Stimulated activated CD4-positive, alpha-beta T cell treated with anti-CD3 and anti-CD28 coated beads, Interleukin-12 subunit alpha, Interleukin-12 subunit beta, amount 100 ng/mL, for 4 hours (primary cell): ENCODE data around the gene CAMSAP1.

Experiments
- DNase-seq: peaks from one replicate; pipeline ENCODE4 v3.0.0-alpha.2; 2020

Gene CAMSAP1

GRCh38 chr9:135939351-135940265 is 32.3 kb upstream of the CAMSAP1 start:
- peak; percentile 11 for DNase-seq

GRCh38 chr9:135937521-135938489 is 30.5 kb upstream of the CAMSAP1 start:
- DNase-seq: no peak

GRCh38 chr9:135933114-135933513 is 25.8 kb upstream of the CAMSAP1 start:
- DNase-seq: no peak

DNA sequence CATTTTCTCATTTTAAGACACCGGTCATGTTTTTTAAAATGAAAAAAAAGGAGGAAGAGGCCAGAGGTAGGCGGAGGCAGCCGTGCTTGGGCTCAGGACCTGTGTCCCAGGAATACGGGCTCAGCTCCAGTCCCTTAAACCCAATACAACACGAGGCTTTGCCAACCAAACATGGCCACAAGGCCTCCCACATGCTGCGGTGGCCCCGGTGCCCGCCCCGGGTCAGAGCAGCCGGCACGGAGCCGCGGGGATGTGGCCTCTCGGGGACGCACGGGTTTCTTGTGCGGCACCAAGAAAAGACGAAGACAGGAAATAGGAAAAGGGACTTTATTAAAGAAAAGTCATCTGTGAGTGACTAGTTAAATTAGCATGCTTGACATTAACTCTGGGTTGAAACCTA is 25.3 kb upstream of the CAMSAP1 start:
- DNase-seq: no peak

GRCh38 chr9:135931349-135931820 is 24.0 kb upstream of the CAMSAP1 start:
- DNase-seq: no peak

- no peak for DNase-seq
These were observed 23.4 kb upstream of the CAMSAP1 start for GRCh38 chr9:135930446-135931345.

DNA sequence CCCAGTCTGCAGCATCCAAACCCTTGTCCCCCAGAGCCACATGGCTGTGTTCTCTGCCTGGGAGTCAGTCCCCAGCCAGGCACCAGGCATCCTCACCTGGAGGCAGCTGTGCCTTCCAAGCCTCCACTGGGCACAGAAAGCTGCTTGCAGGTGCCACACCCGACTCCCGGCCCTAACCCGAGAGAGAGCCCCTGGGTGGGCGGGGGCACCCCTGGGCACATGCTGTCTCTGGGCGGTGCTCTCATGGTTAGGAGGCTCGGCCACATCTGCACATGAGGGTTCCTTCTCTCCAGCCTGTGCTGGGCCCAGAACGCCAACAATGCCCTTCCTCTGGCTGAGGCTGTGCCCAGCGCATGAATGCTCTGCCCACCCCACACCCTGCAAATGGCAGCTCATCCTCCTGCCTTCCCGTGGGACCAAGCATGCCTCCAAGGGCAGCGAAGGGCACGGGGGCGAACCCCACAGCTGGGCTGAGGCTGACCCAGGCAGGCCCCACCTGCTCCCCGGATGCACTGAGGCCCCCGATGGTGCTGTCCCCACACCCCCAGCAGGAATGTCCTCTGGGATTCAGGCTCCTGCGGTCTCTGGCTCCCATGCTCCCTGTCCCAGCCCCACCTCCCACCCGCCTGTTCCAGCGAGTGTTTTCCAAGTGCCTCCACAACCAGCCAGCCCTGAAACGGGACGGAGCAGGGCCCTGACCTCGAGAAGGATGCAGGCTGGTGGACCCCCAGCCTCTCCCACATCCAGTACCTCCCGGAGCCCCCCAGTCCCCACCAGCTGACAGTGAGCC is 22.5 kb upstream of the CAMSAP1 start:
- no peak for DNase-seq

DNA sequence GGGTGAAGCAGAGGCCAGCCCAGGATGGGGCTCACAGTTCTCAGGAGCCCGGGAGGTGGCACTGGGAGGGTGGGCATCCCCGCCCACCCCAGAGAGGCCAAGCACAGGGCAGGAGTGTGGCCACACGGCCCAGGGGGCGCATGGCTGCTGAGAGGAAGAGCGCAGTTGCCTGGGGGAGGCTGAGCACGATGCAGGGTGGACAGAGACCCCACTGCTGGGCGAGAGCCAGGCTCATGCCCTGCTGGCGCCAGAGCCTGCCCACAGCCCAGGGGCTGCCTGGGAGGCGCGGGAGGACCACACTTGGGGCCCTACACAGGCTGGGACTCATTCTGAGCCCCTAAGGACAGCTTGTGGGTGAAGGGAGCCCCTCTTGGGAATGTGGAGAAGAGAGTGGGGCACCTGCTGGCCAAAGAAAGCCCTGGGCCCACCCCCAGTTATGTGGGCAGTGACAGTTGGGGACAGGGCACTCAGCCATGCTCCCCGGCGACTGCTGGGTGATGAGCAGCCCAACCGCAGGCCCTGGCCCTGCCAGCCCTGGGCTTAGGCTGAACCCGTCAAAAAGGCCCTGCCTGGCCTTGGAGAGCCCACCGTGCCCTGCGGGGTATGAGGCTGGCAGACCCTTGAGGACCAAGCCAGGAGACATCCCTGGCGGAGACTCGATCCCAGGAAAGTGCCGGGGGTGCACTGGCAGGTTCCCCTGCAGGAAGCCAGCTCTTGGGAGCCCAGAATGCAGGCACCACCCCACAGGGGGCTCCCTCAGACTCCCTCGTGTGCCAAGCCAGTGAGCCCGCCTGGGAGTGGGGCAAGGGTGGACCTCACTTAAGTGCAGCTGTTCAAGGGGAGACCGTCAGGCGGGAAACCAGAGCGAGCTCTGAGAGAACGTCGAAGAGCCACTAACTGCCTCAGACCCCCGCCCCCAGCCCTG is 21.6 kb upstream of the CAMSAP1 start:
- no peak for DNase-seq

- DNase-seq: no peak
These were observed 20.9 kb upstream of the CAMSAP1 start for GRCh38 chr9:135928074-135928730.

GRCh38 chr9:135927195-135928013 is 20.1 kb upstream of the CAMSAP1 start:
- DNase-seq: no peak

DNA sequence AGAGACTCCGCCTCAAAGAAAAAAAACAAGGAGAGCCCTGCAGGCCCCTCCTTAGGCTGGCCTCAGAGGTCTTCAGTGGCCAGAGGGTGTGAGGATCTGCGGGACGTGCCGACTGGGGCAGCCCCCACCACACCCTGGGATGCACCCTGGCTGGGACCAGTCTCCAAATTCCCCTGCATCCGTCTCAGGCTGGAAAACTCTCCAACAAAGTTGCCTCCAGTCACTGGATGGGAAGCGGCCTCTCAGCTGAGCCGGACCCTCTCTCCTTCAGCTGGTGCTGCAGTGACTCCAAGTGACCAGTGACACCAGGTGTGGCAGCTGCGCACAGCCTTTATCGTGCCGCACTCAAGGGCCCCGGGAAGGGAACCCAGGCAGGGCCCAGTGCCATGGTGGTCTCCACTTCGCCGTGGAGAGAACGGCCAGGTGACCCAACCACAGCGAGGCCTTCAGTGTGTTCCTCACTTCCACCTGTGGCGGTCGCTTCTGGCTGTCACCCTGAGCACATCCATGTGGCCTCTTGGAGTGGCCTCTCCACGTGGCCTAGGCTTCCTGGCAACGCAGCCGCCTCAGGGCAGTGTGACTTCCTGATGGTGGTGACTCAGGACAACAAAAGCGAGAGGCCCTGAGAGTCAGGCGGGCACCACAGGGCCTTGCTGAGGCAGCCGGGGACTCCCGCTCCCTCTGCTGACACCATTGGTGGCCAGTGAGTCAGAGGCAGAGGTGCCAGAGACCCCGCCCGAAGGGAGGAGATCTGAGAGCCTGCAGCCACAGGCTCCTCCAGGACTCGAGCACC is 19.3 kb upstream of the CAMSAP1 start:
- DNase-seq: peak; percentile 54

DNA sequence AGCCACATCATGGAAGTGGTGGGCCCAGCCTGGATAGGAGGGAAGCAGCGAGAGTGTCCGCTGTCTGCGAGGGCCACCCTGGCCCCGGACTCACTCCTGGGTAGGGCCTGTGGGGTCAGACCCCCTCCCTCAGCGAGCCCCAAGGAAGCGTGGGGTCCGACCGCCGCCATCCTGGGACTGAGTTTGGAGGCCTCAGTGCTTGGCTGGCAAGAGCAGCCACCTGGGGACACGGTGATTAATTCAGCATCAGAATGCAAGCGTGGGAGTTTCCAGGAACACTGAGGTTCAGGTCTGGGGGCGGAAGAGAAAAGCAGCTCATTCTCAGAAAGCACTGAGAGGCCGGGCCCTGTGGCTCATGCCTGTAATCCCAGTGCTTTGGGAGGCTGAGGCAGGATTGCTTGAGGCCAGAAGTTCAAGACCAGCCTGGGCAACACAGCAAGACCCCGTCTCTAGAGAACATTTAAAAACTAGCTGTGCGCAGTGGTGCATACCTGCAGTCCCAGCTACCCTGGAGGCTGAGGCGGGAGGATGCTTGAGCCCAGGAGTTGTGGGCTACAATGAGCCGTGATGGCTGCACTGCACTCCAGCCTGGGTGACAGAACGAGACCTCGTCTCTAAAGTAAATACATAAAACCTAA is 18.3 kb upstream of the CAMSAP1 start:
- DNase-seq: peak; percentile 64

- no peak for DNase-seq
These were observed 17.4 kb upstream of the CAMSAP1 start for GRCh38 chr9:135924628-135925338.

DNA sequence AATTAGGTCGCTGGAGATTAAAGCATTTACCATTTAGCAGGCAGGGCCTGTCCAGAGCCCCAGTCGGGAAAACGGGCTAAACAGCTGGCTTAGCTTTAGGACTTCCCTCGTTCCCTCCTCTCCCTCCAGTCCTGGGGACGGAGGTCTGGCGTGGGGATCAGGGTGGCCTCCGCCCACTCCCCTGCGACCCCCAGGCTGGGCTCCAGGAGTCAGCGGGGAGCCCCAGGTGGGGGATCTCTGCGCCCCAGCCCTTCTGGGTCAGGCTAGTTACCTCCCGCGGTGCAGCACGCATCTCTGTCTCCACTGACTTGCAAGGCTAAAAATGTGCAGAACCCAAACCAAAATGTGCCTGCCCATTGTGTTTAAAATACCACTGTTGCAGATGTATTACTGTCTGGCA is 16.2 kb upstream of the CAMSAP1 start:
- DNase-seq: no peak

- no peak for DNase-seq
These were observed 14.5 kb upstream of the CAMSAP1 start for GRCh38 chr9:135921749-135922310.

DNA sequence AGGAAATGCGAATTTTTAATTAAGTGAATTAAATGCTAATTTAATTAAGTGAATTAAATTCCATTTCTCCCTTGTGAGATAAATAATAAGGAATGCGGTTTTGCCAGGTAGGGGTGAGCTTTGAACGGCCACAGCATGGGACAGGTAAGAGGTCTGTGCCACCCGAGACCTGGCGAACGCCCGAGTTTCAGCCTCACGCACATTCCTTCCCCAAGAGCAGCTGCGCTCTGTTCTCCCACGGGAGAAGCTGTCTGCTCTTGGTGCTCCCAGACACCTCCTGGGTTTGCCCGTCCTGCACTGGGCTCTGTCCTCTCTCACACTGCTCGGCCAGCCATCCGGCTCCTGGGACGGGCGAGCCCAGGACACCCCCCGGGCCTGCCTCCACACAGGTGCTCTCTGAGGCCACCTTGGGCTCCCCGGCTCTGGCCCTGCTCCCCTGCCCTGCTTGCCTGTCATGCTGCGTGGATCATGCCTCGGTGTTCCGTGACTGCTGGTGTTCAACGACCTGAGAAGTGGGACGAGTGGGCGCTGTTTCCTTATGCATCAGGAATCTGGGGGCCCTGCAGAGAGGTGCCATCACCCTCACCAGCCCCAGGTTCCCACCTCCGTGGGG is 13.7 kb upstream of the CAMSAP1 start:
- DNase-seq: no peak
